MCF 10A (cell line): ENCODE results near the gene RAB8A. TPM values are rescaled to one million over a fixed set of nuclear protein-coding genes. Genes with fewer than 3 reads are reported as not detected.

ENCODE experiments used
- BruUV-seq: library from RNA; stranded (reverse); fragments of 400-500 nt; replicated peaks from 2 replicates; lab custom pipeline; 2021; lab: Mats Ljungman, UMichigan
- CTCF ChIA-PET: fragments of 300-600 bp; sonication (Branson Sonifier 250); formaldehyde crosslinking; extraction: SDS; loops from one replicate; lab custom pipeline; 2021; ENCODE audit warnings: antibody characterized with exemption, inconsistent platforms; lab: Yijun Ruan, JAX
- POLR2A ChIA-PET: fragments of 300-600, 350-650 bp; sonication (Branson Sonifier 250); formaldehyde crosslinking; extraction: SDS; loops from one replicate; lab custom pipeline; 2020; ENCODE audit warnings: antibody characterized with exemption, inconsistent platforms; lab: Yijun Ruan, JAX
- DNase-seq: peaks from one replicate; pipeline ENCODE4 v3.0.0-alpha.2; 2018; ENCODE audit not compliant: unreplicated experiment
- H3K27ac Mint-ChIP-seq: one replicate; pipeline ENCODE4 v1.8.0; 2022; ENCODE audit warnings: mild to moderate bottlenecking, low read depth, mixed read lengths; ENCODE audit not compliant: unreplicated experiment
- H3K27me3 Mint-ChIP-seq: one replicate; pipeline ENCODE4 v1.8.0; 2022; ENCODE audit warnings: mixed read lengths; ENCODE audit not compliant: insufficient read depth, unreplicated experiment
- H3K36me3 Mint-ChIP-seq: one replicate; pipeline ENCODE4 v1.8.0; 2022; ENCODE audit warnings: mild to moderate bottlenecking, moderate library complexity, mixed read lengths; ENCODE audit not compliant: insufficient read depth, unreplicated experiment
- H3K4me1 Mint-ChIP-seq: one replicate; pipeline ENCODE4 v1.8.0; 2022; ENCODE audit warnings: mixed read lengths; ENCODE audit not compliant: insufficient read depth, unreplicated experiment
- H3K4me3 Mint-ChIP-seq: one replicate; pipeline ENCODE4 v1.8.0; 2022; ENCODE audit warnings: mild to moderate bottlenecking, moderate library complexity, mixed read lengths; ENCODE audit not compliant: unreplicated experiment
- H3K9me3 Mint-ChIP-seq: one replicate; pipeline ENCODE4 v1.8.0; 2022; ENCODE audit warnings: mixed read lengths; ENCODE audit not compliant: unreplicated experiment
- intact Hi-C: fragments of 100-400 bp; cut with micrococcal nuclease; formaldehyde crosslinking; loops from 2 replicates; pipeline ENCODE4 v1.14.1; 2022
- total RNA-seq: library from RNA; stranded (reverse); gene quantifications from 2 replicates; pipeline ENCODE4 v1.2.3, GENCODE V29; 2022
- TF ChIP-seq, protein P1 (sequence below): fragments of 200-600 bp; IDR thresholded peaks from one replicate; pipeline ENCODE4 v1.8.0; 2022; ENCODE audit warnings: antibody characterized with exemption, mild to moderate bottlenecking; ENCODE audit not compliant: unreplicated experiment

RAB8A gene
- total RNA-seq, 1 experiment from 2014 or later = 41.6 TPM

DNA sequence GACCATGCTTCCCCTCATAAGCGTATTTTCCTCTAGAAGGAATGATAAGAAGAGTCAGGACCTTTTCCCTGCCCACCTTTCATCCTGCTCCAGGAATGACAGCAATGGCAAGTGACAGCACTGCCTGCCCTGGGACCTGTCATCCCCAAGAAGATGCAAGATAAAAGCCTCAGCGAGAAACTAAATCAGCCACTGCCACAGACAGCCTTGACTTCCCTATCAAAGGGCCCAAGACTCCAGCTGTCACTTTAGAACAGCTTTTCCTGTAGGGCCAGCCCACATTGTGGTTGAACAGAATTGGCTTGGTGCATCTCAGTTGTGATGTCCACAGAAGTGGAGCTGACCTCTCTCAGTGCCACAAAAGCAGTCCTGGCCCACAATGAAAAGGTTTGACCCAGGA, 1.1 kb downstream of the RAB8A start:
- Mint-ChIP-seq H3K9me3 (no peaks in the 10 kb centered on the region), H3K4me1 (no peaks in the 10 kb centered on the region), H3K36me3 (peaks cover 19% of the 10 kb centered on the region), H3K4me3 (peak overlapping the region; percentile 90), H3K27ac (peak overlapping the region; percentile 94), H3K27me3 (no peaks in the 10 kb centered on the region)
- CTCF ChIA-PET = interaction anchor here (0.5 to 2.4 kb wide), 5 partner anchors 10 to 284 kb away, joined by 3 to 17 read pairs (median 4); no protein-coding TSS in a partner anchor
- POLR2A ChIA-PET = interaction anchor here (0.5 to 1.3 kb wide), 5 partner anchors 21 to 71 kb away, joined by 3 to 5 read pairs (median 3); partner anchors contain the start of gene TPM4
- intact Hi-C loops = no loop called here
- TF ChIP-seq, protein P1, sequence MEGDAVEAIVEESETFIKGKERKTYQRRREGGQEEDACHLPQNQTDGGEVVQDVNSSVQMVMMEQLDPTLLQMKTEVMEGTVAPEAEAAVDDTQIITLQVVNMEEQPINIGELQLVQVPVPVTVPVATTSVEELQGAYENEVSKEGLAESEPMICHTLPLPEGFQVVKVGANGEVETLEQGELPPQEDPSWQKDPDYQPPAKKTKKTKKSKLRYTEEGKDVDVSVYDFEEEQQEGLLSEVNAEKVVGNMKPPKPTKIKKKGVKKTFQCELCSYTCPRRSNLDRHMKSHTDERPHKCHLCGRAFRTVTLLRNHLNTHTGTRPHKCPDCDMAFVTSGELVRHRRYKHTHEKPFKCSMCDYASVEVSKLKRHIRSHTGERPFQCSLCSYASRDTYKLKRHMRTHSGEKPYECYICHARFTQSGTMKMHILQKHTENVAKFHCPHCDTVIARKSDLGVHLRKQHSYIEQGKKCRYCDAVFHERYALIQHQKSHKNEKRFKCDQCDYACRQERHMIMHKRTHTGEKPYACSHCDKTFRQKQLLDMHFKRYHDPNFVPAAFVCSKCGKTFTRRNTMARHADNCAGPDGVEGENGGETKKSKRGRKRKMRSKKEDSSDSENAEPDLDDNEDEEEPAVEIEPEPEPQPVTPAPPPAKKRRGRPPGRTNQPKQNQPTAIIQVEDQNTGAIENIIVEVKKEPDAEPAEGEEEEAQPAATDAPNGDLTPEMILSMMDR = no peak
- no peak for DNase-seq
- BruUV-seq = no TSS peak

DNA sequence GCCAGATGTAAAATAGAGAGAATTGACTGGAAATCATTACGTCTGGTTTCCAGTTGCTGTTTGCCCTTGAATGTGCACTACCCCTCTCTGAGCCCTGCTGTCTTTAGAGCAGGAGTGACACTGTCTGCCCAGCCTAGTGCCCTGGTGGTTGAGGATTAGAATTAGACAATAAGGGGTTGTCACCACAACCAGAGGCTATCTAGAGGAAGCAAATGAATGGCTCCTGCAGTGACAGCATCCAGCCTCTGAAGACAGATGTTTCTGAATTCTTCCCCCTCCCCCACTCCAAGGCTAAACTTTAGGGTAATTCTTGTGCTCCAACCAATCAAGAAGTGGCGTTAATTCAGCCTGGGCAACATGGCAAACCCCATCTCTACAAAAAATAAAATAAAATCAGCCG, 2.0 kb downstream of the RAB8A start:
- DNase-seq = no peak
- no peak overlapping the region for H3K27ac Mint-ChIP-seq
- no peaks in the 10 kb centered on the region for H3K4me1 Mint-ChIP-seq
- H3K9me3 Mint-ChIP-seq = no peaks in the 10 kb centered on the region
- H3K4me3 Mint-ChIP-seq = no peak overlapping the region
- peaks cover 24% of the 10 kb centered on the region for H3K36me3 Mint-ChIP-seq
- CTCF ChIA-PET = interaction anchor here (1.0 to 2.4 kb wide), 2 partner anchors 9 to 72 kb away, joined by 4 to 17 read pairs; no protein-coding TSS in a partner anchor
- no TSS peak for BruUV-seq
- TF ChIP-seq, protein P1 = no peak
- intact Hi-C loops = no loop called here
- POLR2A ChIA-PET = interaction anchor here (0.7 to 1.3 kb wide), 2 partner anchors 20 to 786 kb away, joined by 3 to 5 read pairs; no protein-coding TSS in a partner anchor
- no peaks in the 10 kb centered on the region for H3K27me3 Mint-ChIP-seq

DNA sequence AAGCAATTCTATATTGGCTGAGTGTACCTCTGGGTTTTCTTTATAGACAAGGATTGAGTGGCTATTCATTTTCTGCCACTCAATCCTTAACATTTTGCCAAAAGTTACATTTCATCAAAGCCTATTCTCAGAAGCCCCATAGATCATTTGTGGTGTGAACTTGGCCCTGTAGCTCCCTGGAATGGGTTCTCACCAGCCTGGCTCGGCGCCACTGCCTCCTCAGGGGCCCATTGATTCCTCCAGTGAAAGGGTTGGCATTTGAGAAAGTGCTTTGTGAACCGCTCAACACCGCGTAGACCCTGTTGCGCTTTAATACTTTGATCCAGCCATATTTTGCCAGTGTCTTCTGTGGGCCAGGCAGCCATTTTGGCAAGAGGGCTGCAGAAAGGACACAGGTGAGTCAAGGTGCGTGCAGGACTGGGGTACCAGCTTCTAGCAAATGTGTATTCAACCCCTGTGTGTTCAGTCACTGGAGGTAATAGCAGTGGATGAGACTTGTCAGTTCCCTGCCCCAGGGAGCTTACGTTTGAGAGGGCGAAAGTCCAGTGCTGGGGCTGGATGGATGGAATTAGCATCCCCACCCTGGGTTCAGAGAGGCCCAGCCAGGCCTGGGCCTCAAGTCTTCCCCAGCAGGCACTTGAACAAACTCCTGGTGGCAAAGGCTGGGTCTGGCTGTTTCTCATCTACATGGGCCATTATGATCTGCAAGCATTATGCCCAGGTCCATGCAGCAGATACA, 3.8 kb downstream of the RAB8A start:
- no peaks in the 10 kb centered on the region for H3K9me3 Mint-ChIP-seq
- intact Hi-C loops = no loop called here
- TF ChIP-seq, protein P1 = no peak
- H3K4me1 Mint-ChIP-seq = no peaks in the 10 kb centered on the region
- DNase-seq = no peak
- H3K4me3 Mint-ChIP-seq = no peak overlapping the region
- no TSS peak for BruUV-seq
- H3K27me3 Mint-ChIP-seq = no peaks in the 10 kb centered on the region
- ChIA-PET POLR2A (no interaction called here), CTCF (interaction anchor here (0.5 to 0.6 kb wide), 2 partner anchors 19 to 60 kb away, joined by 4 read pairs; no protein-coding TSS in a partner anchor)
- H3K36me3 Mint-ChIP-seq = peaks cover 42% of the 10 kb centered on the region
- H3K27ac Mint-ChIP-seq = no peak overlapping the region

DNA sequence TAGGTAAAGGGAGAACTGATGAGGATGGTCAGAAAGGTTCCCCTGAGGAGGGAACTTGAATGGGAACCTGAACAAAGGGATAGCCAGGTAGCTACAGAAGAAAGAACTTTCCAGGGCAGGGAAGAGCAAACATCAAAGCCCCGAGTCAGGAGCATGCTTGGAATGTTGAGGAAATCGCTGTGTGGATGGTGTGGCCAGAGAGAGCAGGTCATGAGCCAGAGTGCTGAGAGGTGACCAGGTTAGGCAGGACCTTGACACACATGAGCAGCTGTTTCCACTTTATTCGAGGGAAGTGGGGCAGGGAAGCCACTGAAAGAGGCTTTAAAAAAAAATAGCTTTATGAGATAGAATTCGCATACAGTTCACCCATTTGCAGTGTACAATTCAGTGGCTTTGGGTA, 4.4 kb downstream of the RAB8A start:
- Mint-ChIP-seq H3K27ac (no peak overlapping the region), H3K36me3 (peaks cover 48% of the 10 kb centered on the region), H3K4me3 (no peak overlapping the region), H3K4me1 (no peaks in the 10 kb centered on the region), H3K27me3 (no peaks in the 10 kb centered on the region), H3K9me3 (no peaks in the 10 kb centered on the region)
- CTCF ChIA-PET = interaction anchor here (0.6 kb wide), 1 partner anchor 560 kb away, joined by 3 read pairs; no protein-coding TSS in a partner anchor
- POLR2A ChIA-PET = no interaction called here
- no TSS peak for BruUV-seq
- DNase-seq = no peak
- intact Hi-C loops = no loop called here
- TF ChIP-seq, protein P1 = no peak
